ENCODE results near the gene CD226.

Gene CD226

DNA sequence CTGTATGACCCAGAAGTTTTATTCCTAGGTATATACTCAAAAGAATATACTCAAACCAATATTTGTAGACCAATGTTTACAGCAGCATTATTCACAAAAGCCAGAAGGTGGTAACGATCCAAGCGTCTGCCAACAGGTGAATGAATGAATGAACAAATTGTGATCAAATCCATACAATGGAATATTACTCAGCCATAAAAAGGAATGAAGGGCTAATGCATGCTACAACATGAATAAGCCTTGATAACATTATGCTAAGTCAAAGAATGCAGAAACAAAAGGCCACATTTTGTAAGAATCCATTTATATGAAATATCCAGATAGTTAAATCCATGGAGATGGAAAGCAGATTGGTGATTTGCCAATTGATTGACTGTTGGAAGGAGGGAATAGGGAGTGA is 5.5 kb upstream of the CD226 start:
- no peaks in the 10 kb centered on the region for H3K36me3 ChIP-seq (ENCODE audit: low read depth)
- no peak overlapping the region for H3K4me3 ChIP-seq (ENCODE audit: severe bottlenecking)
- ATAC-seq (ENCODE audit: low read depth) (no peak), DNase-seq (ENCODE audit: low spot score) (no peak)
- H3K4me1 ChIP-seq (ENCODE audit: insufficient read depth, poor library complexity, severe bottlenecking): no peaks in the 10 kb centered on the region
- no peaks in the 10 kb centered on the region for H3K9me3 ChIP-seq (ENCODE audit: severe bottlenecking)
- H3K27ac ChIP-seq (ENCODE audit: poor library complexity, severe bottlenecking): no peak overlapping the region
- TF ChIP-seq, protein P1, sequence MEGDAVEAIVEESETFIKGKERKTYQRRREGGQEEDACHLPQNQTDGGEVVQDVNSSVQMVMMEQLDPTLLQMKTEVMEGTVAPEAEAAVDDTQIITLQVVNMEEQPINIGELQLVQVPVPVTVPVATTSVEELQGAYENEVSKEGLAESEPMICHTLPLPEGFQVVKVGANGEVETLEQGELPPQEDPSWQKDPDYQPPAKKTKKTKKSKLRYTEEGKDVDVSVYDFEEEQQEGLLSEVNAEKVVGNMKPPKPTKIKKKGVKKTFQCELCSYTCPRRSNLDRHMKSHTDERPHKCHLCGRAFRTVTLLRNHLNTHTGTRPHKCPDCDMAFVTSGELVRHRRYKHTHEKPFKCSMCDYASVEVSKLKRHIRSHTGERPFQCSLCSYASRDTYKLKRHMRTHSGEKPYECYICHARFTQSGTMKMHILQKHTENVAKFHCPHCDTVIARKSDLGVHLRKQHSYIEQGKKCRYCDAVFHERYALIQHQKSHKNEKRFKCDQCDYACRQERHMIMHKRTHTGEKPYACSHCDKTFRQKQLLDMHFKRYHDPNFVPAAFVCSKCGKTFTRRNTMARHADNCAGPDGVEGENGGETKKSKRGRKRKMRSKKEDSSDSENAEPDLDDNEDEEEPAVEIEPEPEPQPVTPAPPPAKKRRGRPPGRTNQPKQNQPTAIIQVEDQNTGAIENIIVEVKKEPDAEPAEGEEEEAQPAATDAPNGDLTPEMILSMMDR (IDR thresholded peaks at IDR 0.05; ENCODE audit: poor library complexity, severe bottlenecking): no peak
- no peaks in the 10 kb centered on the region for H3K27me3 ChIP-seq (ENCODE audit: insufficient read depth, poor library complexity, severe bottlenecking)

DNA sequence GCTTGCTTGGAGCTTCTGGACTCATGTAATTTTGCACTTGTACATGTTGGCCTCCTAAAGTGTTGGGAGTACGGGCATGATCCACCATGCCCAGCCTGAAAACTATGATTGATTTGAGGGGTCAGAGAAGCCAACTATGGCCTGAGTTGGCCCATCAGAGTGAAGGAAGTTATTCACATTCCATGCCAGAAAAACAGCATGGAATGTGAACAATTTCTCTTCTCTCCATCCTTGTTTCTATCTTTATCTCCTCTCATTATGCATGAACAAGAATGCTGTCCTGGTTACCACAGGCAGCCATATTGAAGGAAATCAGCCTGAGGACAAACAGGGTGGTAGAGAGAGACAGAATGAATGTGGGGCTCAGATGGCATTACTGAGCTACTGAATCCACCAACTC is 3.5 kb upstream of the CD226 start:
- no peak for DNase-seq (ENCODE audit: low spot score)
- Histone ChIP-seq H3K4me3 (ENCODE audit: severe bottlenecking) (no peak overlapping the region), H3K4me1 (ENCODE audit: insufficient read depth, poor library complexity, severe bottlenecking) (no peaks in the 10 kb centered on the region), H3K27me3 (ENCODE audit: insufficient read depth, poor library complexity, severe bottlenecking) (no peaks in the 10 kb centered on the region), H3K27ac (ENCODE audit: poor library complexity, severe bottlenecking) (no peak overlapping the region), H3K9me3 (ENCODE audit: severe bottlenecking) (no peaks in the 10 kb centered on the region), H3K36me3 (ENCODE audit: low read depth) (no peaks in the 10 kb centered on the region)
- TF ChIP-seq, protein P1 (IDR thresholded peaks at IDR 0.05; ENCODE audit: poor library complexity, severe bottlenecking): no peak
- no peak for ATAC-seq (ENCODE audit: low read depth)

DNA sequence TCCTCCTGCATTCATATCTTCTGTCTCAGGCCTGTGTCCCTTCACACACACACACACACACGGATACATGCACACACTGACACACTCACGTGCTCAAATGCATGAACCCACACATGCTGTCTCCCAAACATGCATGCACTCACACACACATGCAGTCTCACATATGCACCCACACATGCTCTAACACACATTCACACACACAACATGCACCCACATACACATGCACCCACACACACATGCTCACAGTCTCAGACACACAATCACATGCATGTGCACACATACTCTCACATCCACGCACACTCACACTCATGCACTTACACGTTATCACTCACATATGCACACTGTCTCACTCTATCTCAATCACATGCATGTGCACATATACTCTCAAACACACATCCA is 1.9 kb upstream of the CD226 start:
- H3K4me1 ChIP-seq (ENCODE audit: insufficient read depth, poor library complexity, severe bottlenecking): no peaks in the 10 kb centered on the region
- H3K27ac ChIP-seq (ENCODE audit: poor library complexity, severe bottlenecking): no peak overlapping the region
- H3K27me3 ChIP-seq (ENCODE audit: insufficient read depth, poor library complexity, severe bottlenecking): no peaks in the 10 kb centered on the region
- no peak for ATAC-seq (ENCODE audit: low read depth)
- no peak for DNase-seq (ENCODE audit: low spot score)
- no peaks in the 10 kb centered on the region for H3K36me3 ChIP-seq (ENCODE audit: low read depth)
- no peak overlapping the region for H3K4me3 ChIP-seq (ENCODE audit: severe bottlenecking)
- H3K9me3 ChIP-seq (ENCODE audit: severe bottlenecking): no peaks in the 10 kb centered on the region
- TF ChIP-seq, protein P1 (IDR thresholded peaks at IDR 0.05; ENCODE audit: poor library complexity, severe bottlenecking): no peak

DNA sequence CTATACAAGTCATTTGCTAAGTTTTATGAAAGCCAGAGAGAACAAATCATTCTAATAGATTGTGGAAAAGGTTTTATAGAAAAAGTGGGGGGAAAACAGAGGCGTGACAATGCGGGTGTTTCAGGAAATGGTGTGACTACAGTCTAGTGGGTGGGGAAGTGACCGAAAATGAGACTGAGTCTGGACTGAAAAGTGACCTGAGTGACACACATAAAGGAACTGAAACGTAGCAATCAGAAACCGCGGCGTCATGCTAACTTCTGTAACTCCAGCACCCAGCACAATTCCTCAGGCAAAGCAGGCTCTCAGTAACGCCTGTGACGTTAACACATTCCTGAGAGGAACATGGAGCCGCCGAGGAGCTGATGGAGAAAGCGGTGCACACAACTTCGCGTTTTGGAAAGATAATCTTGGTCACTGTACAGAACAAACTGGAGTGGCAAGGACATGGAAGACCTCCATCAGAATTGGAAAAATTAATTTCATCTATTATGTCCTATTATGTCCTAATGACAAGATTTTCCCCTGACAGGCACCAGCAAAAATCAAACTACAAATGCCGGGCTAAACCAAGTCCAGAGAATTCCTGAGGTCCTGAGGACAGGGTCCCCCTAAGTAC is 1.4 kb upstream of the CD226 start:
- TF ChIP-seq, protein P1 (IDR thresholded peaks at IDR 0.05; ENCODE audit: poor library complexity, severe bottlenecking): no peak
- ATAC-seq (ENCODE audit: low read depth) (no peak), DNase-seq (ENCODE audit: low spot score) (no peak)
- no peaks in the 10 kb centered on the region for H3K9me3 ChIP-seq (ENCODE audit: severe bottlenecking)
- H3K27me3 ChIP-seq (ENCODE audit: insufficient read depth, poor library complexity, severe bottlenecking): no peaks in the 10 kb centered on the region
- no peaks in the 10 kb centered on the region for H3K4me1 ChIP-seq (ENCODE audit: insufficient read depth, poor library complexity, severe bottlenecking)
- H3K36me3 ChIP-seq (ENCODE audit: low read depth): no peaks in the 10 kb centered on the region
- no peak overlapping the region for H3K27ac ChIP-seq (ENCODE audit: poor library complexity, severe bottlenecking)
- no peak overlapping the region for H3K4me3 ChIP-seq (ENCODE audit: severe bottlenecking)

DNA sequence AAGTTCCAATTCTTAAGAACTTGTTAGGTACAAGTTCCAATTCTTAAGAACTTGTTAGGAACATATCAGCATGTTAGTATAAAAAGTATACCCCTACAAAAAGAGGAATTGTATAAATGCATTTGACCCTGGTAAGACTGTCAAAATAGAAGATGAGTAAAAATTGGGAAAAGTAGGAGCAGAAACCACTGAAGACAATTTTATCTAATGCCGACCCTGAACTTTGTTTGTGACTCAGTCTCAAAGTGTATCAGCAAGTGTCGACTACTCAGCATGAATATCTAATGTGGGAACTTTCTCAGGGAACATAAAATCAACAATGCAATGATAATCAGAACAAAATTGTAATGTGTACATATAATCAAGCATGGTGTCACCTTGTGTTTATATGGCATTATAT is 583 bp upstream of the CD226 start:
- H3K4me3 ChIP-seq (ENCODE audit: severe bottlenecking): no peak overlapping the region
- TF ChIP-seq, protein P1 (IDR thresholded peaks at IDR 0.05; ENCODE audit: poor library complexity, severe bottlenecking): no peak
- ATAC-seq (ENCODE audit: low read depth): no peak
- DNase-seq (ENCODE audit: low spot score): no peak
- no peaks in the 10 kb centered on the region for H3K27me3 ChIP-seq (ENCODE audit: insufficient read depth, poor library complexity, severe bottlenecking)
- H3K9me3 ChIP-seq (ENCODE audit: severe bottlenecking): no peaks in the 10 kb centered on the region
- no peak overlapping the region for H3K27ac ChIP-seq (ENCODE audit: poor library complexity, severe bottlenecking)
- no peaks in the 10 kb centered on the region for H3K4me1 ChIP-seq (ENCODE audit: insufficient read depth, poor library complexity, severe bottlenecking)
- no peaks in the 10 kb centered on the region for H3K36me3 ChIP-seq (ENCODE audit: low read depth)

Measured in RWPE2 (cell line).